B cell (primary cell): ENCODE measurements around the gene FPR1. TPM values are rescaled to one million over a fixed set of nuclear protein-coding genes. Genes with fewer than 3 reads are reported as not detected.

Source experiments
- ATAC-seq: fragments of 200-7000 bp; cut with Tn5 transposase; one replicate; pipeline ENCODE4 v1.10.0; 2021; ENCODE audit warnings: low read depth, mild to moderate bottlenecking, moderate number of reproducible peaks, moderate library complexity
- CTCF ChIA-PET: fragments of 350-600 bp; sonication (Branson Sonifier 250); formaldehyde crosslinking; loops from one replicate; lab custom pipeline; 2021; ENCODE audit warnings: antibody characterized with exemption, inconsistent platforms; lab: Charles Lee
- POLR2A ChIA-PET: fragments of 350-600 bp; sonication (Branson Sonifier 250); formaldehyde crosslinking; loops from one replicate; lab custom pipeline; 2021; ENCODE audit warnings: antibody characterized with exemption; lab: Charles Lee
- DNase-seq: peaks from one replicate; pipeline ENCODE4 v3.0.0; 2013
- H2AFZ ChIP-seq: 2 replicates; pipeline ENCODE4 v1.6.1; 2012; ENCODE audit warnings: mild to moderate bottlenecking, low read depth, low read length; ENCODE audit not compliant: insufficient read depth, poor library complexity, severe bottlenecking
- H3K27ac ChIP-seq, 2 donors: 1 replicate in 1 of 2; 2 replicates in 1 of 2; pipeline ENCODE4 v1.5.1; 2012 to 2013; ENCODE audit warnings: low read length in 2 of 2, mild to moderate bottlenecking in 2 of 2, moderate library complexity in 1 of 2
- H3K27me3 ChIP-seq, 4 experiments: fragments of 200-600 bp in 1 of 4; sonication (generic) in 1 of 4; replicated peaks in 1 of 4; 1 replicate in 2 of 4; 2 replicates in 2 of 4; pipeline versions ENCODE4 v1.6.1 to v1.7.0; 2013 to 2016; ENCODE audit warnings: low read length in 3 of 4, mild to moderate bottlenecking in 2 of 4, mixed read lengths in 1 of 4, moderate library complexity in 1 of 4; ENCODE audit not compliant: insufficient read depth in 4 of 4, control insufficient read depth in 3 of 4; ENCODE audit errors: control extremely low read depth in 1 of 4
- H3K36me3 ChIP-seq, 2 experiments: replicated peaks in 1 of 2; 1 replicate in 1 of 2; 2 replicates in 1 of 2; pipeline versions ENCODE4 v1.6.1 to v1.7.1; 2013; ENCODE audit warnings: low read length in 1 of 2; ENCODE audit not compliant: insufficient read depth in 2 of 2, control insufficient read depth in 1 of 2; ENCODE audit errors: control extremely low read depth in 1 of 2, extremely low read depth in 1 of 2
- H3K4me1 ChIP-seq, 2 donors: fragments of 200-600 bp in 1 of 2; sonication (generic) in 1 of 2; 1 replicate in 1 of 2; 2 replicates in 1 of 2; pipeline versions ENCODE4 v1.5.1 to v1.6.1; 2013 to 2017; ENCODE audit warnings: low read length in 2 of 2; ENCODE audit not compliant: control insufficient read depth in 2 of 2, insufficient read depth in 2 of 2
- H3K4me2 ChIP-seq: replicated peaks from 2 replicates; pipeline ENCODE3; 2012; ENCODE audit warnings: mild to moderate bottlenecking, low read depth, low read length; ENCODE audit not compliant: poor library complexity, severe bottlenecking
- H3K4me3 ChIP-seq, 5 experiments: fragments of 200-600 bp in 1 of 5; sonication (generic) in 1 of 5; 1 replicate in 3 of 5; 2 replicates in 2 of 5; pipeline versions ENCODE4 v1.5.1 to v1.7.0; 2011 to 2016; ENCODE audit warnings: low read length in 4 of 5, mild to moderate bottlenecking in 4 of 5, low read depth in 2 of 5, control low read depth in 1 of 5, moderate library complexity in 1 of 5; ENCODE audit not compliant: insufficient read depth in 1 of 5; ENCODE audit errors: control extremely low read depth in 1 of 5, extremely low read depth in 1 of 5
- H3K79me2 ChIP-seq: fragments of 200-600 bp; sonication (generic); one replicate; pipeline ENCODE4 v1.6.0; 2016; ENCODE audit warnings: low read length; ENCODE audit not compliant: control insufficient read depth, insufficient read depth
- H3K9ac ChIP-seq: fragments of 200-600 bp; sonication (generic); 2 replicates; pipeline ENCODE4 v1.6.1; 2017; ENCODE audit warnings: mild to moderate bottlenecking, low read length, moderate library complexity
- H3K9me3 ChIP-seq, 3 donors: one replicate each; pipeline versions ENCODE4 v1.6.1 to v1.7.1; 2013; ENCODE audit warnings: low read length in 2 of 3; ENCODE audit not compliant: control insufficient read depth in 2 of 3, insufficient read depth in 1 of 3; ENCODE audit errors: control extremely low read depth in 1 of 3
- H4K20me1 ChIP-seq: 2 replicates; pipeline ENCODE4 v1.6.0; 2012; ENCODE audit warnings: mild to moderate bottlenecking, low read length; ENCODE audit not compliant: insufficient read depth, control insufficient read depth, poor library complexity, severe bottlenecking
- H3K27ac Mint-ChIP-seq: one replicate; pipeline ENCODE4 v1.8.0; 2021; ENCODE audit warnings: mixed read lengths
- H3K27me3 Mint-ChIP-seq: one replicate; pipeline ENCODE4 v1.8.0; 2021; ENCODE audit warnings: mixed read lengths
- H3K4me1 Mint-ChIP-seq: one replicate; pipeline ENCODE4 v1.8.0; 2021; ENCODE audit warnings: mixed read lengths
- H3K4me3 Mint-ChIP-seq: one replicate; pipeline ENCODE4 v1.8.0; 2021; ENCODE audit warnings: mixed read lengths
- H3K9me3 Mint-ChIP-seq: one replicate; pipeline ENCODE4 v1.8.0; 2022; ENCODE audit warnings: mixed read lengths; ENCODE audit not compliant: insufficient read depth
- CTCF ChIP-seq: fragments of 200-600 bp; IDR thresholded peaks from one replicate; pipeline ENCODE4 v1.8.0; 2022; ENCODE audit warnings: antibody characterized with exemption, mild to moderate bottlenecking
- EZH2 ChIP-seq: IDR thresholded peaks from 2 replicates; pipeline ENCODE4 v1.6.1; 2012; ENCODE audit warnings: borderline replicate concordance, low read depth, mild to moderate bottlenecking, moderate library complexity, low read length; ENCODE audit not compliant: insufficient read depth, poor library complexity, severe bottlenecking
- WGBS: methylation state at CpG from one replicate; pipeline ENCODE4 v1.1.5; 2013; ENCODE audit warnings: missing lambda C conversion rate; ENCODE audit not compliant: insufficient coverage; 5-methylcytosine and 5-hydroxymethylcytosine counted together
- intact Hi-C: fragments of 100-400 bp; cut with micrococcal nuclease; formaldehyde crosslinking; loops from one replicate; pipeline ENCODE4 v1.10.0; 2022
- polyA plus RNA-seq: library from polyadenylated mRNA; depleted of rRNA; stranded (reverse); fragments of >200 nt; gene quantifications from 2 replicates; pipeline ENCODE4 v1.2.3, GENCODE V29; 2012
- total RNA-seq, 2 donors: library from RNA; stranded (reverse); fragments of 120-200 nt in 1 of 2; gene quantifications; 1 replicate in 1 of 2; 2 replicates in 1 of 2; pipeline versions ENCODE4 v1.2.3 to v1.2.4, GENCODE V29; 2013 to 2022

Gene FPR1
- total and polyA plus RNA-seq, 2 donors (not counting 1 experiment from before 2014, with no cell fraction given) = 0.17 to 1.1 TPM

GRCh38 chr19:51698296-51698695 lies 53.4 kb downstream of the FPR1 start:
- H3K4me3 ChIP-seq = no peak overlapping the region
- no peak overlapping the region for H3K4me2 ChIP-seq
- peaks cover 14% of the 10 kb centered on the region for H3K4me1 Mint-ChIP-seq
- no peaks in the 10 kb centered on the region for H3K79me2 ChIP-seq
- H3K4me3 Mint-ChIP-seq = no peak overlapping the region
- POLR2A ChIA-PET = no interaction called here
- no peaks in the 10 kb centered on the region for H3K36me3 ChIP-seq
- H3K9me3 Mint-ChIP-seq = no peaks in the 10 kb centered on the region
- peaks cover 0 to 37% (median 7%) of the 10 kb centered on the region in 4 experiments for H3K27me3 ChIP-seq
- H3K27ac Mint-ChIP-seq = no peak overlapping the region
- intact Hi-C loops = no loop called here
- peaks cover 0 to 21% (median 0%) of the 10 kb centered on the region in 3 donors for H3K9me3 ChIP-seq
- CTCF ChIA-PET = no interaction called here
- TF ChIP-seq CTCF (no peak), EZH2 (no peak)
- no peaks in the 10 kb centered on the region for H4K20me1 ChIP-seq
- no peak overlapping the region for H3K27ac ChIP-seq
- 97% methylated on average over 5 of the region's 5 CpGs for WGBS
- H3K27me3 Mint-ChIP-seq = peaks cover 45% of the 10 kb centered on the region
- peaks cover 12 to 13% of the 10 kb centered on the region in 2 donors for H3K4me1 ChIP-seq
- ATAC-seq = no peak
- no peak for DNase-seq
- no peak overlapping the region for H2AFZ ChIP-seq
- no peak overlapping the region for H3K9ac ChIP-seq

- Histone ChIP-seq H3K36me3 (no peaks in the 10 kb centered on the region), H3K27ac (no peak overlapping the region), H3K9me3 (peaks cover 0 to 11% (median 0%) of the 10 kb centered on the region in 3 donors), H4K20me1 (no peaks in the 10 kb centered on the region), H3K27me3 (peaks cover 0 to 28% (median 2%) of the 10 kb centered on the region in 4 experiments), H3K4me3 (no peak overlapping the region), H2AFZ (no peak overlapping the region), H3K4me2 (no peak overlapping the region), H3K9ac (no peak overlapping the region), H3K4me1 (peaks cover 2% of the 10 kb centered on the region in 2 donors), H3K79me2 (no peaks in the 10 kb centered on the region)
- Mint-ChIP-seq H3K27me3 (peaks cover 43% of the 10 kb centered on the region), H3K27ac (no peak overlapping the region), H3K4me3 (no peak overlapping the region), H3K9me3 (no peaks in the 10 kb centered on the region), H3K4me1 (peaks cover 4% of the 10 kb centered on the region)
- WGBS = 95% methylated on average over 6 of the region's 9 CpGs
- DNase-seq = no peak
- ChIA-PET CTCF (no interaction called here), POLR2A (no interaction called here)
- TF ChIP-seq EZH2 (no peak), CTCF (no peak)
- ATAC-seq = no peak
- intact Hi-C loops = no loop called here
These were observed 54.4 kb downstream of the FPR1 start for GRCh38 chr19:51697169-51697776.
